ENCODE measurements around the gene NEK2. TPM values are rescaled to one million over a fixed set of nuclear protein-coding genes. Genes with fewer than 3 reads are reported as not detected.
"Not testable (repeated sequence)": the region's sequence is repeated elsewhere in the genome, so short reads cannot be mapped to it uniquely, and the experiment has no call there.

The NEK2 gene
- total RNA-seq, 4 donors from 2014 or later = 17.7 TPM; not detected in 3

DNA sequence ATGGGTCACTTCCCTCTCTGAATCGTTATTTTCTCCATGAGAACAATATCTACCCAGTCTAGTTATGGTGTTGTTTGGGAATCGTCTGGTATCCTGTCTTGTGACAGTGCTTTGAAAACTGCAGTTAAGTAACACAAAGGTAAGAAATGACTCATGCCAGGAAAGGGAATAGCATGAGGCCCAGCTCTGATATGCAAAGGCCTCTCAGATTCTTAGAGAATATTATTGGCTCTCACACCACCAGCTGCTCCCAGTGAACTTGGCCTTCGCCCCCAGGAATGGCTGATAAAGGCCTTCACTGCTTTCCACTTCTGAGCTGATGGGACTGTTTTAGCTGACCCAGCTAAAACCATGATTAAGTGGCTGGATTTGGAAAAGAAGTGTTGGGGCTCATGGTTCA is 27.1 kb downstream of the NEK2 start:
- TF ChIP-seq, protein P1, sequence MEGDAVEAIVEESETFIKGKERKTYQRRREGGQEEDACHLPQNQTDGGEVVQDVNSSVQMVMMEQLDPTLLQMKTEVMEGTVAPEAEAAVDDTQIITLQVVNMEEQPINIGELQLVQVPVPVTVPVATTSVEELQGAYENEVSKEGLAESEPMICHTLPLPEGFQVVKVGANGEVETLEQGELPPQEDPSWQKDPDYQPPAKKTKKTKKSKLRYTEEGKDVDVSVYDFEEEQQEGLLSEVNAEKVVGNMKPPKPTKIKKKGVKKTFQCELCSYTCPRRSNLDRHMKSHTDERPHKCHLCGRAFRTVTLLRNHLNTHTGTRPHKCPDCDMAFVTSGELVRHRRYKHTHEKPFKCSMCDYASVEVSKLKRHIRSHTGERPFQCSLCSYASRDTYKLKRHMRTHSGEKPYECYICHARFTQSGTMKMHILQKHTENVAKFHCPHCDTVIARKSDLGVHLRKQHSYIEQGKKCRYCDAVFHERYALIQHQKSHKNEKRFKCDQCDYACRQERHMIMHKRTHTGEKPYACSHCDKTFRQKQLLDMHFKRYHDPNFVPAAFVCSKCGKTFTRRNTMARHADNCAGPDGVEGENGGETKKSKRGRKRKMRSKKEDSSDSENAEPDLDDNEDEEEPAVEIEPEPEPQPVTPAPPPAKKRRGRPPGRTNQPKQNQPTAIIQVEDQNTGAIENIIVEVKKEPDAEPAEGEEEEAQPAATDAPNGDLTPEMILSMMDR (IDR thresholded peaks at IDR 0.05) = no peak
- no peak for TF ChIP-seq POLR2A (IDR thresholded peaks at IDR 0.05)
- H3K9me3 ChIP-seq = no peaks in the 10 kb centered on the region
- intact Hi-C loops (cut with DNase I; ENCODE audit: low total_unique reads) = no loop called here
- DNase-seq = no peak
- no peaks in the 10 kb centered on the region for H3K4me1 ChIP-seq
- no peak overlapping the region for H3K4me3 ChIP-seq
- H3K36me3 ChIP-seq = no peaks in the 10 kb centered on the region
- H3K27me3 ChIP-seq = no peaks in the 10 kb centered on the region
- H3K27ac ChIP-seq = no peak overlapping the region

DNA sequence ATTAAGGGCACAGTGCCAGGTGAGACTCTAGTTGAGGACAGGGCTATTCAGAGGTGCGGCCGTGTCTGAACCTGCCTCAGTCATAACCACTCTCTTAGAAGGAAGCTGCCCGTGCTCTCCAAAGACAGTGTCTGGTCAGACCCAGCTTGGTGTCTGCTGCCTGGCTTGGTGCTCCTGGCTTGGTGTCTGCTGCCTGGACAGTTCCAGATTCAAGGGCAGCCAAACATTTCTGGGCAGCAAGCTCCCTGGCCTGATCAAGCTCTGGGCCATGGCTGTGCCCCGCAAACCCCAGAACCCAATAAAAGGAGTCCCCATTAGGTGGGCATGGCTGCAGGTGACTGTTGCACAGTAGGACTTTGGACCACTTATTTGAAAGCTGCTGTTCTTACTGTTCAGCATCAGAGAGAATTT is 27.7 kb downstream of the NEK2 start:
- DNase-seq = no peak
- no peak for TF ChIP-seq POLR2A (IDR thresholded peaks at IDR 0.05)
- TF ChIP-seq, protein P1 (IDR thresholded peaks at IDR 0.05) = no peak
- Histone ChIP-seq H3K9me3 (no peaks in the 10 kb centered on the region), H3K27me3 (no peaks in the 10 kb centered on the region), H3K4me1 (no peaks in the 10 kb centered on the region), H3K4me3 (no peak overlapping the region), H3K27ac (no peak overlapping the region), H3K36me3 (no peaks in the 10 kb centered on the region)
- intact Hi-C loops (cut with DNase I; ENCODE audit: low total_unique reads) = no loop called here

DNA sequence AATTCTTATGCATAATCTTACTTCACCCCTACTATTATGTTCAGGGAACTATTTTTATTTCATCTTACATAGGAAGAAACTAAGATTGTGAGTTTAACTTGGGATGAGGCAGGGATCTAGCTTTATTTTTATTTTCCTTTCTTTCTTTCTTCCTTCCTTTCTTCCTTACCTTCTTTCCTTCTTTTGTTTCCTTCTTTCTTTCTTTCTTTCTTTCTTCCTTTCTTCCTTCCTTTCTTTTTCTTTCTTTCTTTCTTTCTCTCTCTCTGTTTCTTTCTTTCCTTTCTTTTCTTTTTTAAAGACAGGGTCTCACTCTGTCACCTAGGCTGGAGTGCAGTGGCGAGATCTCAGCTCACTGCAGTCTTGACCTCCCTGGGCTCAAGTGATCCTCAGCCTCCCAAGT is 28.9 kb downstream of the NEK2 start:
- intact Hi-C loops (cut with DNase I; ENCODE audit: low total_unique reads) = no loop called here

DNA sequence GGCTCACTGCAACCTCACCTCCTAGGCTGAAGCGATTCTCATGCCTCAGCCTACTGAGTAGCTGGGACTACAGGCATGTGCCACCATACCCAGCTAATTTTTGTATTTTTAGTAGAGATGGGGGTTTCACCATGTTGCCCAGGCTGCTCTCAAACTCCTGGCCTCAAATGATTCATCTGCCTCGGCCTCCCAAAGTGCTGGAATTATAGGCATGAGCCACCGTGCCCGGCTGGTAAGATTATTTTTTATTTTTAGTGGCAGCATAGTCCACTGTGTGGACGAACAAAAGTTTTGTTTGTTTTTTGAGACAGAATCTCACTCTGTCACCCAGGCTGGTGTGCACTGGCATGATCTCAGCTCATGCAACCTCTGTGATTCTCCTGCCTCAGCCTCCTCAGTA is 29.8 kb downstream of the NEK2 start:
- H3K4me1 ChIP-seq; intact Hi-C loops (cut with DNase I; ENCODE audit: low total_unique reads); H3K27me3 ChIP-seq; DNase-seq; H3K27ac ChIP-seq; H3K36me3 ChIP-seq; H3K4me3 ChIP-seq; H3K9me3 ChIP-seq: not testable (repeated sequence)

More for the DNA sequence above, 28.9 kb downstream of the NEK2 start:
- DNase-seq = no peak
- Histone ChIP-seq H3K4me1 (no peaks in the 10 kb centered on the region), H3K36me3 (no peaks in the 10 kb centered on the region), H3K27me3 (no peaks in the 10 kb centered on the region), H3K4me3 (no peak overlapping the region), H3K27ac (no peak overlapping the region), H3K9me3 (no peaks in the 10 kb centered on the region)
- TF ChIP-seq POLR2A (IDR thresholded peaks at IDR 0.05) = no peak
- TF ChIP-seq, protein P1 (IDR thresholded peaks at IDR 0.05) = no peak

DNA sequence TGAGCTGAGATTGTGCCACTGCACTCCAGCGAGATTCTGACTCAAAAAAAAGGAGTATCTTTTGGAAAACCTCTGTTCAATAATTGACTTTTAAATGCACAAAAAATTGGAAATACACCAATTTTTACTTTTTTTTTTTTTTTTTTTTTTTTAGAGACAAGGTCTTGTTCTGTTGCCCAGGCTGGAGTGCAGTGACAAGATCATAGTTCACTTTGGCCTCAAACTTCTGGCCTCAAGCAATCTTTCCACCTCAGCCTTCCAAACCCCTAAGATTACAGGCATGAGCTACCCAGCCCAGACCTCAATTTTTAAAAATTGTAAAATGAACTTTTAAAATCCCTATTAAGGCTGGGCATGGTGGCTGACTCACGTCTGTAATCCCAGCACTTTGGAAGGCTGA is 30.8 kb downstream of the NEK2 start:
- no peaks in the 10 kb centered on the region for H3K27me3 ChIP-seq
- TF ChIP-seq POLR2A (IDR thresholded peaks at IDR 0.05) = no peak
- TF ChIP-seq, protein P1 (IDR thresholded peaks at IDR 0.05) = no peak
- intact Hi-C loops (cut with DNase I; ENCODE audit: low total_unique reads) = no loop called here

More for the DNA sequence above, 30.8 kb downstream of the NEK2 start:
- Histone ChIP-seq H3K4me1 (no peaks in the 10 kb centered on the region), H3K36me3 (no peaks in the 10 kb centered on the region), H3K9me3 (no peaks in the 10 kb centered on the region), H3K4me3 (no peak overlapping the region), H3K27ac (no peak overlapping the region)
- DNase-seq = no peak

All from uterus (tissue), 4 donors.